HL-60 (cell line): ENCODE measurements around the gene COPZ1.

Source experiments
- CTCF ChIP-seq: IDR thresholded peaks from one replicate; pipeline ENCODE4 v1.5.1; 2011; ENCODE audit warnings: low read length, control low read depth, inconsistent platforms; ENCODE audit not compliant: insufficient read depth
- POLR2AphosphoS5 ChIP-seq: IDR thresholded peaks from 2 replicates; pipeline ENCODE4 v1.6.1; 2012; ENCODE audit warnings: low read depth

- TF ChIP-seq CTCF (no peak), POLR2AphosphoS5 (no peak)
Observed at GRCh38 chr12:54393207-54393609, 68.3 kb downstream of the COPZ1 start.
